Measurements from ENCODE around the gene KCNJ9.

KCNJ9 gene

DNA sequence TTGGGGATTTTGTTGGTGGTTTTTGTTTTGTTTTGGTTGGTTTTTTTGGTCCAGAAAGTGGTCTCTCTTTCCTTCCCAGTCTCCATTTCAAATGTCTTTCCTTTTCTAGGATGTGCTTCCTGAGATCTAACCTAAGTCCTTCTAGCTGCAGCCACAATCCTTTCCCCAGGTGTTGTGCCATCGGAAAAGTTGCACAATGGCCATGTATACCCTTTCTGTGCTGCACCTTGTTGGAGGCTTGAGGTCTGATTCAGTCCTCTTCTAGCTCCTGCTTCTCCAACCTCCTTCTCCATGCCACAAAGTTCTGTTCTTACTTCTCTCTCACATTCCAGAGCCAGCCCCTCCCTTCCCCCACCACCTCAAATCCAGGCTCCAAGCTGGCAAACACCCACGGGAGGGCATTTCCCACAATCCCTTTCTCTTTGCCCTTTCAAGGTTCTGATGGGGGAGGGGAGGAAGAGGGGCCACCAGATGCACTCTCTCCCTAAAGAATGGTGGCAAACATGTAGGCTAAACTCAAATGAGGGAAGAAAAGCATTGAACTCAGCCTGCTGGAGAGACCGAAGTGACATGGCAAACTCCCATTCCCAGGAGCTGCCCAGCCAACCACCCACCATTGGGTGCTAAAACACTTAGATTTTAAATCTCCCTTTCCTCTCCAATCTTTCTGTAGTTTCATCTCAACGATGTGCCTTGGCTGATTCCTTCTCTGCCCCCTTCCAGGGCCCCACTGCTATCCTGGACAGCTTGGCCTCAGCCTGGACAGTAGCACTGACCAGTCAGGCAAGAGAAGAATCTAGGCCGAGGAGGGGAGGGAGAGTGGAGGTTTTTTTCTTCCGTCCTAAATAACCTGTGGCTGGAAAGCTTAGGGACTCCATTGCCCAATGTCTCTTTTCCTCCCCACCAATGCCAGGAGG, 14.3 kb upstream of the KCNJ9 start:
- DNase-seq (ENCODE audit: low read depth in 4 of 4, low spot score in 1 of 4): no peak

DNA sequence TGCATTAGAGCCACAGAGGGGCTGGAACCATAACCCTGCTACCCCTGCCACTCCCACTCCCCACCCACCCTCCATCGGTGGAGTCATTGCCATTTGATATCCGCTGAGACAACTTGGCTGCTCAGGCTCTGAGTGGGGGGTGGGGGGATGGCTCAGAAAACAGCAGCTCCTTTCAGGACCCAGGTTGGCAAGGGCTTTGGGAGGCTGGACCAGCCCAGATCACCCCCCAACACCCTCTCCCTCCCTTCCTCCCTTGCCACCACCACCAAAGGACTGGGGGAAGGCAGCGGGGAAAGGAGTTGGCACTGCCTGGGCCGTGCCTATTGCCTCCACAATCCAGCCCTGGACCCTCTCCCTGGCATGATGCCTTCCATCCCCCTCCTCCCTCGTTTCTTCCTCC, 13.1 kb upstream of the KCNJ9 start:
- no peak for DNase-seq (ENCODE audit: low read depth in 4 of 4, low spot score in 1 of 4)

DNA sequence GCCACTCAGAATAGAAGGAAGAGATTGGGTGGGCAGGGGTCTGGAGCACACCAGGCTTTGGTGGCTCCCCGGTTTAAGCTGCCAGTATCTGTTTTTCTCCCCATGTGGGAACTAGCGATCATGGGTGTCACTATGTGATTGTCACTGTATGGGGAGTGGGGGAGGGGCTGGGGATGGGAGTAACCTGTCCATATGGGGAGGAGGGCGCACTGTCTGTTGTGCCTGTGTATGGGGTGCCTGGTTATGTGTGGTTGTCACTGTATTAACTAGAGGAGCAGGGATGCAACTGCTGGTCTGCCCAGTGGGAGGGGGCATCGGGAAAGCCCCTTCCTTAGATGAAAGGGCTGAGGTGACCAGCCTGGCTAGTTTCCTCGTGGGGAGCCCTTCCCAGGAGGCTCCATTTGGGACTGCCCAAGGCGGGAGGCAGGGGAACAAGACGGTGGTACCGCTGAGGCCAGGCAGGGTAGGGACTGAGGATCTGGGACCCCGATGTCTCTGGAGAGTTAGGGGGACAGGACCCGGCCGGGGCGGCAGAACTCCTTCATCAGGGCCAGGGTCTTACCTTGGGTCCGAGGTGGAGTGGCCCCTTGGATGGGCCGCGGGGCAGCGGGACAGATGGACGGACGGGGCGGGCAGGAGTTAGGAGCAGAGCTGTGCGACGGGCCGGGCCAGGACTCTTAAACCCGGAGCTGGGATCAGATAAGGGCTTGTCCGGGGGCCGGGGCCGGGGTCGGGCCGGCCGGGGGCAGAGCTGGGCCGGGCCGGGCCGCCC, 11.7 kb upstream of the KCNJ9 start, which contains the start of gene KCNJ10:
TSS of gene KCNJ10 (minus strand) at position 701 of the 772 bp plus-strand sequence. CDS start 27,628 bp downstream, outside the sequence.
- DNase-seq (ENCODE audit: low read depth in 4 of 4, low spot score in 1 of 4): no peak

GRCh38 chr1:160070243-160071163, 10.8 kb upstream of the KCNJ9 start:
- peak; percentile 12 to 51 (median 40) for DNase-seq (ENCODE audit: low read depth in 4 of 4, low spot score in 1 of 4)

DNA sequence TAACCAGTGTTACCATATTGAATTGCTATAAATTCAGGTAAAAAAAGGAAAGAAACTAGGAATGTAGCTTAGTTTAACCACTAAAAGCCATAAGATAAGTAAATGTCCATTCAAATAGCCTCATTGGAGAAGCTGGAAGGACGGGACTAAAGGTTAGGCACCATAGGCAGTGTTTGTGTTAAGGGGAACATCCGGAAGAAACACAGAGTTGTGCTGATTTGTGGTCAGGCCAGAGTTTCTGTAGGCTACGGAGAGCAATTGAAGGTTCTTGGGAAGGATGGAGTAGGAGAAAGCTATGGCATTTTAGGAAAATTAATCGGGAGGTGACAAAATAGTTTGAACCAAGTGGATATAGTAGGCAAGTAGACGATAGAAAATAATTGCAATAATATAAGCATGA, 10.0 kb upstream of the KCNJ9 start:
- no peak for DNase-seq (ENCODE audit: low read depth in 4 of 4, low spot score in 1 of 4)

DNA sequence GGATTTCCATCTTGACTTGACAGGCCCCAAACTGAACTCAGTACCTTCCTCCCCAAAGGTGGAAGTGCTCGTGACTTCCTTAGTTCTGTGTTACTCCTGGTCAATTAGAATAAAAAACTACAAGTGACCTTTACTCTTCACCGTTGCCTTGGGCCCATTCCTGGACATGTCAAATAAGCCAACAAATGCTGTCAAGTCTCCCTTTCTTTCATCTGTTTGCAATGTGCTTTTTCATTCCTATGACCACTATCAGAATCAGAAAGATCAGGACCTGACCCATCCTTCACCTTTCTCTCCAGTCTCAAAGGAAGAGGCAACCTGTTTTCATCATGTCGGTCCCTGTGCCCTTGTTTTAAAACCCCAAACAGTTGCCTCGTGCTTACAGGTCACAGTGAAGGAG, 6.5 kb upstream of the KCNJ9 start:
- DNase-seq (ENCODE audit: low read depth in 4 of 4, low spot score in 1 of 4): no peak

GRCh38 chr1:160075836-160076235, 5.5 kb upstream of the KCNJ9 start:
- no peak for DNase-seq (ENCODE audit: low read depth in 4 of 4, low spot score in 1 of 4)

DNA sequence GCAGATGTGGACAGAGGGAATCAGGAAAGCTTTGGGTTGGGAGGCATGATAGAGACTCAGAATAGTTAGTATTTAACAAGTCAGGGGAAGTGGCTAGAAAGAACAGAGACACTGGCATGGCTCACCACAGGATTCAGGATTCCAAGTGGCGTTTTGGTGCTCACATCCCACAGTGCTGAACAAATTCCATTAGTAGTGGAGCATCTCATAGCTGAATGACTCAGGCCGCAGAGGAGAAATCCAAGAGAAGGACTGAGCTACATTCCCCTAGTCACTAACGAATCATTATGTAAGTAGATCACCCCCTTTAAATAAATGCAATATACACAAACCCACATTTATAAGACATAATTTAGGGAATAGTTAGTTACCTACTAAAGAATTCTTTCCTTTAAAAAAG, 5.0 kb upstream of the KCNJ9 start:
- DNase-seq (ENCODE audit: low read depth in 4 of 4, low spot score in 1 of 4): no peak

DNA sequence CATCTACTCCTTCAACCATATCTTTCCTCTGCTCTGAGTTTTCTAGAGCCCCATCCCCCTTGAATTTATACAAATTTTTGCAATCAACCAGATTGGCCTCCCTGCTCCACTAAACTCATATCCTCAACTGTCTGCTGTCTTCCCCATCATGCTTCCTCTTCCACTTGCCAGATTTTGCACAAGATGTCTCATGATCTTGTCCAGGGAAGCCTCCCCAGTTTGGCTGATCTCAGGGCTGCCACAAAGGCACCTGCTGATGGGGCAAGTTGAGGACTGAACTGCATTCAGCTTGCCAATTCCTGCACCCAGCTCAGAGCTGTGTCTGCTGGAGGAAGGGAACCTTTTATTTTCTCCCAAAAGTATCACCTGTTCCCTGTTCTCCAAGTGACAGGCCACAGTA, 3.9 kb upstream of the KCNJ9 start:
- no peak for DNase-seq (ENCODE audit: low read depth in 4 of 4, low spot score in 1 of 4)

GRCh38 chr1:160078512-160079195, 2.7 kb upstream of the KCNJ9 start:
- peak in 2 of 4 experiments; percentile 44 to 50 for DNase-seq (ENCODE audit: low read depth in 4 of 4, low spot score in 1 of 4)

GRCh38 chr1:160079448-160079847, 1.9 kb upstream of the KCNJ9 start:
- DNase-seq (ENCODE audit: low read depth in 4 of 4, low spot score in 1 of 4): no peak

DNA sequence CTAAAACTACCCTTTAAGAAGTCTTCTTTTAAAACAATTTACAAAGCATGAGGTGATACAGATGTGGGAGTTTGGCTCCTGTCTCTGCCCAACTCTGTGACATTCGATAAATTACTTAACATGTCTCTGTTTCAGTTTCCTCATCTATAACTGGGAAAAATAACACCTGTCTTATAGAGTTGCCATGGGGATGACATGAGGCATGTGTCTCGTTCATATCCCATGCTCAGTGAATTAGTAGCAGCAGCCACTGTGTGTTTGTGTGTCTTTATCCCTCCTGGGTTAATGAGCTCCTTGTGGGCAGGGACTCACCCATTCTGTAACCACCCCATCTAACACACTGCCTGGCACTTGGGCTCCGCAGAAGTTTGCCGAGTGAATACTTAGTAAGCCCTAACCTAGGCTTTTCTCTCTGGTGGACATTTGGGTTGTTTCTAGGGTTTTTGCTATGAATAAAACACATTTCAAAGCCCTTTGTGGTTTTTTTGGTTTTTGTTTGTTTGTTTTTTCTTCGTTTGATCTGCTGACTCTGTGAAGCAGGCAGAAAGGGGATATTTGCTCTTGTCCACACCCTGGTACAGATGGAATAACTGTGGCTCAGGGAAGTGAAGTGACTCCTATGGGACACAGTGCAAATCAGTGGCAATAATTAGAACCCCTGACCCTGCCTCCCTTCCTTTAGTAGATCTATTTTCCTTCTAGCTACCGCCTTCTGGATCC, 797 bp upstream of the KCNJ9 start:
- DNase-seq (ENCODE audit: low read depth in 4 of 4, low spot score in 1 of 4): no peak

DNA sequence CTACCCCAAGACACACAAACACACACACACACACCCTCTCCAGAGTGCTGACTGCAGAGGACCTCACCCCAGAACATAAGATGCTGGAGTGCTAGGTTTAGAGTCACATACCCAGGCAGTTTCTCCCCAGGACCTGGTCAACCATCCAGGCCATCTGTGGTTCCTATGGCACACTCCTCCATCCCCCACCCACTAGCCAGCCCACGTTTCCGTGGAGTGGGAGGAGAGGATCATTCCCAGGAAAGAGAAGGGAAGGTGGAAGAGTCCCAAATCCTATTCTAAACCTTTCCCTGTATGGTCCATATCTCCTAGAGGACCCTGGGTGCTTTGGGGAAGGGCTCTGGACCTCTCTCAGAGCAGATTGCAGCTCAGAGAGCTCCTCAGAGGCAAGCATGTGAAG, 1.1 kb downstream of the KCNJ9 start:
- DNase-seq (ENCODE audit: low read depth in 4 of 4, low spot score in 1 of 4): no peak

DNA sequence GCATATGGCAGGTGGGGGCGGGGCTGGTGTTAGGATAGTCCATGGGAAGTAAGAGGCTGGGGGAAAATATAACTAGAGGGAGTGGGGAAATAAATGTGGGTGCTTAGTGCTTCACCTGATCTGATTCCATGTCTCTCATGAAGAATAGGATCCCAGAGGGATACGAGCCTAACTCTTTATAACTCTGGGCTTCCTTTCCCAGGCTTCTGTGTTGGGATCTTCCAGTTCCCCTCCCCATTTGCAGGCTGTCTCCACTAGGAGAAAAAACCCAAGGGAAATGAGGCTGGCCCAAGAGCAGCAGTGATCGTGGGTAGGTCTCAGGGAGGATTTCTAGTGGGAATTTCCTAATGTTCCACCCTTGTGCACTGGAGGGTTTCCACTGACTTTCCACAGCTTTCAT, 1.6 kb downstream of the KCNJ9 start:
- no peak for DNase-seq (ENCODE audit: low read depth in 4 of 4, low spot score in 1 of 4)

GRCh38 chr1:160083968-160084770, 2.8 kb downstream of the KCNJ9 start:
- peak; percentile 43 to 66 (median 58) for DNase-seq (ENCODE audit: low read depth in 4 of 4, low spot score in 1 of 4)

DNA sequence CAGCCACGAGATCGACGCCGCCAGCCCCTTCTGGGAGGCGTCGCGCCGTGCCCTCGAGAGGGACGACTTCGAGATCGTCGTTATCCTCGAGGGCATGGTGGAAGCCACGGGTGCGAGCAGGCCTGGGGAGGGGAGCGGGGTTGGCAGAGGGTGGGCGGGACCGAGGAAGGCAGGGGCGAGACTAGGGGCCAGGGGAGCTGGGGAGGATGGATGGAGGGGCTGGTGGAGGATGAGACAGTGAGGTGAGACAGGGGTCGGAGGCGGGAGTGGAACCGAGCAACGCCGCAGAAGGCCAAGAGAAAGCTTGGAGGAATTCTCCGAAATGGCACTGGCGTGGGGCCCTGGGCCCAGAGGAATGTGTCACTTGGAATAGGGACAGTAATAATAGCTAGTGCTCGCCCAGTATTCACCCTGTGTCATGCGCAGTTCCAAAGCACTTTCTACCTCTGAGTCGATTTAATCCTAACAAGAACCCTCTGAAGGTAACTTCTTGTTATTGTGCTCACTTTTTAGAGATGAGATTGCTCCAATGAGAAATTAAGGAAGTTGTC, 3.5 kb downstream of the KCNJ9 start:
- no peak for DNase-seq (ENCODE audit: low read depth in 4 of 4, low spot score in 1 of 4)

- DNase-seq (ENCODE audit: low read depth in 4 of 4, low spot score in 1 of 4): peak; percentile 50 to 68 (median 66)
Observed at GRCh38 chr1:160085686-160086455, 4.5 kb downstream of the KCNJ9 start.

DNA sequence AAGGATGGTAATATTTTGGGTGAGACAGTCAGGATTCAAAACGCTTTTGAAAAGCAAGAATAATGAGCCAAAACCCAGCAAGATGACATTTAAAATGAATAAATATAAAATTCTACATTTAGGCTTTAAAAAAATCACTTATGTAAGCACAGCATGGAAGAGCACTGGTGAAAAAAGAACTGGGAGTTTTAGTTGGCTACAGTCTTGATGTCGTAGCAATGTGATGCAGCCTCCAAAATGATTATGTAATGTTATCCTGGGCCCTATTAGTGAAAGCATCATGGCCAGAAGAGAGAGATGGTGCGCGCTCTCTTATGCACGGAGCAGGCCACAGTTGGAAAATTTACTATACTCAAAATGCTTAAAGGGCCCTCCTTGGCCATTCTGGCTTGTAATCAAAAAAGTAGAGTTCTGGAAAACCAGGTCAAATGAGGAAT, 5.1 kb downstream of the KCNJ9 start:
- DNase-seq (ENCODE audit: low read depth in 4 of 4, low spot score in 1 of 4): no peak
